Neural cell (in vitro differentiated cells): ENCODE data around the gene CRACR2B. TPM values are rescaled to one million over a fixed set of nuclear protein-coding genes. Genes with fewer than 3 reads are reported as not detected.

ENCODE experiments used
- H2AFZ ChIP-seq: fragments of 200-600, 300-800 bp; sonication (generic), shearing (Covaris generic); 2 replicates; pipeline ENCODE4 v1.6.0; 2014; ENCODE audit warnings: low read depth, mild to moderate bottlenecking, antibody characterized with exemption, low read length, moderate library complexity
- H3F3A ChIP-seq: fragments of 200-600 bp; shearing (Covaris generic); 2 replicates; pipeline ENCODE4 v1.6.1; 2016; ENCODE audit warnings: mild to moderate bottlenecking, moderate library complexity, mixed read lengths, antibody characterized with exemption, low read length; ENCODE audit not compliant: insufficient read depth, poor library complexity, severe bottlenecking
- H3K27ac ChIP-seq: fragments of 200-600, 300-800 bp; sonication (generic), shearing (Covaris generic); 2 replicates; pipeline ENCODE4 v1.5.1; 2014; ENCODE audit warnings: mild to moderate bottlenecking, low read length, moderate library complexity
- H3K27me3 ChIP-seq: fragments of 300-800, 200-600 bp; sonication (generic), shearing (Covaris generic); 2 replicates; pipeline ENCODE4 v1.6.0; 2014; ENCODE audit warnings: mild to moderate bottlenecking, low read depth, low read length, moderate library complexity; ENCODE audit not compliant: insufficient read depth
- H3K36me3 ChIP-seq: fragments of 300-800, 200-600 bp; sonication (generic), shearing (Covaris generic); 2 replicates; pipeline ENCODE4 v1.5.1; 2014; ENCODE audit warnings: mild to moderate bottlenecking, antibody characterized with exemption, low read length, moderate library complexity; ENCODE audit not compliant: insufficient read depth
- H3K4me2 ChIP-seq: fragments of 300-800, 200-600 bp; sonication (generic), shearing (Covaris generic); 2 replicates; pipeline ENCODE4 v1.6.0; 2014; ENCODE audit warnings: mild to moderate bottlenecking, low read length
- H3K4me3 ChIP-seq: fragments of 300-800, 200-600 bp; sonication (generic), shearing (Covaris generic); 2 replicates; pipeline ENCODE4 v1.5.1; 2014; ENCODE audit warnings: mild to moderate bottlenecking, low read length, moderate library complexity
- H3K79me2 ChIP-seq: fragments of 200-600 bp; shearing (Covaris generic); replicated peaks from 2 replicates; pipeline ENCODE4 v1.6.0; 2014; ENCODE audit warnings: mild to moderate bottlenecking, low read length, moderate library complexity; ENCODE audit not compliant: insufficient read depth
- H3K9ac ChIP-seq: fragments of 300-800, 200-600 bp; sonication (generic), shearing (Covaris generic); 2 replicates; pipeline ENCODE4 v1.6.1; 2016; ENCODE audit warnings: mild to moderate bottlenecking, low read length, mixed read lengths
- H3K9me2 ChIP-seq: fragments of 200-600 bp; shearing (Covaris generic); 2 replicates; pipeline ENCODE4 v1.6.1; 2016; ENCODE audit warnings: mild to moderate bottlenecking, low read length, mixed read lengths; ENCODE audit not compliant: insufficient read depth
- H3K9me3 ChIP-seq: fragments of 200-600, 300-800 bp; sonication (generic), shearing (Covaris generic); 2 replicates; pipeline ENCODE4 v1.6.1; 2016; ENCODE audit warnings: mild to moderate bottlenecking, mixed run types, low read length, moderate library complexity, mixed read lengths
- H4K20me1 ChIP-seq: fragments of 200-600 bp; shearing (Covaris generic); 2 replicates; pipeline ENCODE4 v1.6.1; 2016; ENCODE audit warnings: mild to moderate bottlenecking, mixed run types; ENCODE audit not compliant: insufficient read depth
- CTCF ChIP-seq: fragments of 450-650 bp; IDR thresholded peaks from 2 replicates; pipeline ENCODE4 v1.5.1; 2014; ENCODE audit warnings: antibody characterized with exemption, mild to moderate bottlenecking, moderate library complexity; ENCODE audit not compliant: poor library complexity, severe bottlenecking
- EP300 ChIP-seq: fragments of 450-650 bp; conservative IDR thresholded peaks from 2 replicates; pipeline ENCODE4 v1.6.1; 2014; ENCODE audit warnings: antibody characterized with exemption, mild to moderate bottlenecking, moderate library complexity; ENCODE audit not compliant: poor library complexity, severe bottlenecking
- EZH2 ChIP-seq: fragments of 200-600, 300-800 bp; shearing (Covaris generic), sonication (generic); IDR thresholded peaks from 2 replicates; pipeline ENCODE4 v1.6.1; 2014; ENCODE audit warnings: antibody characterized with exemption, low read length, borderline replicate concordance, mild to moderate bottlenecking; ENCODE audit not compliant: insufficient read depth, poor library complexity, severe bottlenecking
- MXI1 ChIP-seq: fragments of 450-650 bp; conservative IDR thresholded peaks from 2 replicates; pipeline ENCODE4 v1.6.1; 2014; ENCODE audit warnings: antibody characterized with exemption, mild to moderate bottlenecking; ENCODE audit not compliant: poor library complexity, severe bottlenecking
- POLR2AphosphoS5 ChIP-seq: IDR thresholded peaks from 2 replicates; pipeline ENCODE4 v1.6.1; 2012
- RAD21 ChIP-seq: fragments of 450-650 bp; conservative IDR thresholded peaks from 2 replicates; pipeline ENCODE4 v1.6.1; 2014; ENCODE audit warnings: antibody characterized with exemption, mild to moderate bottlenecking, moderate library complexity
- REST ChIP-seq: IDR thresholded peaks from 2 replicates; pipeline ENCODE4 v1.6.1; 2012; ENCODE audit warnings: borderline replicate concordance
- SMC3 ChIP-seq: fragments of 450-650 bp; conservative IDR thresholded peaks from 2 replicates; pipeline ENCODE4 v1.6.1; 2014; ENCODE audit warnings: antibody characterized with exemption, mild to moderate bottlenecking, moderate library complexity; ENCODE audit not compliant: poor library complexity
- TAF1 ChIP-seq: IDR thresholded peaks from 2 replicates; pipeline ENCODE4 v1.6.1; 2012; ENCODE audit warnings: low read depth
- polyA plus RNA-seq: library from polyadenylated mRNA; depleted of rRNA; stranded (reverse); fragments of >200 nt; gene quantifications from 2 replicates; pipeline ENCODE4 v1.2.3, GENCODE V29; 2014

Gene CRACR2B
- polyA plus RNA-seq, 1 donor from 2014 or later, result 1.2 TPM

DNA sequence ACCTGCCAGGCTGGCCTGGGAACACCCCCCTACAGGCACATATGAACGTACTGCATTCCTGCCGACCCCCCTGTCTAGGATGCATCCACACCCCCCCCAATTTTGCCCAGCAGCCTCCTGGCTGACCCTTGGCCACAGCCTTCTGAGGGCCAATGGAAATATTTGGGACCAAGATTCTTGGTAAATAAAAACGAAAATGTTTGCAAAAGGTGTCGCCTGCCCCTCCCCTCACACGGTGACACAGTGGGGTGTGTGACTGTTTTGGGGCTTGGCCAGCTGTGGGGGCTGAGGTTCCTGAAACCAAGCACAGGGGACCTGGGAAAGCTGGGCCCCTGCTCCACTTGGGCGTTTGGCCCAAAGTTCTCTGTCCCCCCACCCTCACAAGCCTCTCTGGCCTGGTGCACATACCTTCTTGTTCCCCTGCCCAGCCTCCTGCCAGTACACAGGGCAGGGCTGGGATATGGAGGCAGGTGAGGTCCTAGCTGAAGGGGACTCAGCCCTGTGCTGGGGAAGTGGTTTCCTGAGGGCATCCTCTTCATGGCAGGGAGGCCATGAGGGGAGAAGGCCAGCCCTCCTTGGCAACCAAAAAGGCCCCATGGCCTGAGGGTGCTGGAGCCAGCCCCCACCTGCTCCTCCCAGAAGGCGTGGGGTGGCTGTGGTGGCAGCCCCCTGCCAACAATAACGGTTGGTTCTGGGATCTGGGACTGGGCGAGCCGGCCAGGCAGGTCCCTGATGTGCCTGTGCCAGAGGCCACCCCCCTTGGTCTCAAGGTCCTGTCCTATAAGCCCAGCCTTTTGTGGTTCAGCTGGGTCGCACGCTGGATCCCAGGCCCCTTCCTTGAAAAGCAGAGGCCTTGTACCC, 2.1 kb upstream of the CRACR2B start:
- Histone ChIP-seq H3K27ac (no peak overlapping the region), H3K79me2 (no peaks in the 10 kb centered on the region), H3K9me2 (no peaks in the 10 kb centered on the region), H3F3A (no peaks in the 10 kb centered on the region), H3K4me2 (no peak overlapping the region), H3K27me3 (peaks cover 35% of the 10 kb centered on the region), H3K36me3 (no peaks in the 10 kb centered on the region), H3K9me3 (no peaks in the 10 kb centered on the region), H2AFZ (no peak overlapping the region), H3K9ac (no peak overlapping the region), H3K4me3 (no peak overlapping the region), H4K20me1 (no peaks in the 10 kb centered on the region)
- TF ChIP-seq CTCF, result no peak
- TF ChIP-seq TAF1, result no peak
- TF ChIP-seq EP300, result no peak
- TF ChIP-seq RAD21, result no peak
- TF ChIP-seq REST, result no peak
- TF ChIP-seq EZH2, result no peak
- no peak for TF ChIP-seq POLR2AphosphoS5
- TF ChIP-seq MXI1, result no peak
- no peak for TF ChIP-seq SMC3

DNA sequence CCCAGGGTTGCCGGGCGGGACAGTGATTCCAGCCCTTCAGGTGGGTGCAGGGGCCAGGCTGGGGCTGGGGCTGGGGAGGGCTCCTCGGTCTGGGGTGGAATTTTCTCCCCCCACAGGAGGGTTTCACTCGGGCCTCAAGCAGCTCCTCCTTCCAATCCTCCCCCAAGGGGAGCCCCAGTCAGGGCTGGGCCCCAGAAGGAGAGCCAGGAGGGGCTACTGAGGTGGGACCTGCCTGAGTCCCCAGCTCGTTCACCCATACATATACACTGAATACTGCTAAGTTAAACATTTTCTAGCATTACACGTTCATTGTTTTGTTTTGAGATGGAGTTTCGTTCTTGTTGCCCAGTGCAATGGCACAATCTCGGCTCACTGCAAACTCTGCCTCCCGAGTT, 1.5 kb upstream of the CRACR2B start:
- Histone ChIP-seq H3K27ac (no peak overlapping the region), H2AFZ (no peak overlapping the region), H4K20me1 (no peaks in the 10 kb centered on the region), H3K27me3 (peaks cover 40% of the 10 kb centered on the region), H3K9me2 (no peaks in the 10 kb centered on the region), H3K4me2 (no peak overlapping the region), H3K9ac (no peak overlapping the region), H3K4me3 (no peak overlapping the region), H3K9me3 (no peaks in the 10 kb centered on the region), H3F3A (no peaks in the 10 kb centered on the region), H3K79me2 (no peaks in the 10 kb centered on the region), H3K36me3 (no peaks in the 10 kb centered on the region)
- TF ChIP-seq RAD21, result no peak
- no peak for TF ChIP-seq CTCF
- no peak for TF ChIP-seq MXI1
- no peak for TF ChIP-seq EP300
- TF ChIP-seq POLR2AphosphoS5, result no peak
- no peak for TF ChIP-seq REST
- TF ChIP-seq TAF1, result no peak
- no peak for TF ChIP-seq SMC3
- TF ChIP-seq EZH2, result no peak
